KMS-11 (cell line): Measurements from ENCODE around the gene CACNA1A.

Source experiments
- H2AFZ ChIP-seq: fragments of 200-600 bp; sonication (generic); 2 replicates; pipeline ENCODE4 v1.6.1; 2016; ENCODE audit warnings: antibody characterized with exemption, mixed run types, low read depth
- H3K27ac ChIP-seq: fragments of 200-600 bp; sonication (generic); 2 replicates; pipeline ENCODE4 v1.6.1; 2016; ENCODE audit warnings: mild to moderate bottlenecking, mixed run types
- H3K27me3 ChIP-seq: fragments of 200-600 bp; sonication (generic); 2 replicates; pipeline ENCODE4 v1.6.1; 2017; ENCODE audit warnings: mild to moderate bottlenecking, low read depth, mixed run types, moderate library complexity; ENCODE audit not compliant: insufficient read depth
- H3K36me3 ChIP-seq: fragments of 200-600 bp; sonication (generic); 2 replicates; pipeline ENCODE4 v1.6.1; 2017; ENCODE audit warnings: mild to moderate bottlenecking, mixed run types; ENCODE audit not compliant: insufficient read depth
- H3K4me1 ChIP-seq: fragments of 200-600 bp; sonication (generic); 2 replicates; pipeline ENCODE4 v1.6.1; 2016; ENCODE audit warnings: mild to moderate bottlenecking, low read depth, mixed run types; ENCODE audit not compliant: poor library complexity, severe bottlenecking
- H3K4me2 ChIP-seq: fragments of 200-600 bp; sonication (generic); 2 replicates; pipeline ENCODE4 v1.7.0; 2016; ENCODE audit warnings: mild to moderate bottlenecking, mixed run types
- H3K4me3 ChIP-seq: fragments of 200-600 bp; sonication (generic); IDR thresholded peaks from 2 replicates; pipeline ENCODE4 v1.6.1; 2017; ENCODE audit warnings: low read depth, low read length, mixed read lengths; ENCODE audit not compliant: insufficient read depth
- H3K79me2 ChIP-seq: fragments of 200-600 bp; sonication (generic); 2 replicates; pipeline ENCODE4 v1.6.1; 2016; ENCODE audit warnings: low read depth, mixed run types; ENCODE audit not compliant: insufficient read depth
- H3K9ac ChIP-seq: fragments of 200-600 bp; sonication (generic); 2 replicates; pipeline ENCODE4 v1.6.1; 2016; ENCODE audit warnings: mild to moderate bottlenecking, mixed run types
- H4K20me1 ChIP-seq: fragments of 200-600 bp; sonication (generic); 2 replicates; pipeline ENCODE4 v1.6.1; 2016; ENCODE audit warnings: mild to moderate bottlenecking, mixed run types; ENCODE audit not compliant: insufficient read depth
- TF ChIP-seq, protein P1 (sequence below): fragments of 200-600 bp; sonication (generic); conservative IDR thresholded peaks from 2 replicates; pipeline ENCODE4 v1.6.1; 2017; ENCODE audit warnings: low read depth, mild to moderate bottlenecking, antibody characterized with exemption, low read length, moderate library complexity, mixed read lengths

CACNA1A gene

DNA sequence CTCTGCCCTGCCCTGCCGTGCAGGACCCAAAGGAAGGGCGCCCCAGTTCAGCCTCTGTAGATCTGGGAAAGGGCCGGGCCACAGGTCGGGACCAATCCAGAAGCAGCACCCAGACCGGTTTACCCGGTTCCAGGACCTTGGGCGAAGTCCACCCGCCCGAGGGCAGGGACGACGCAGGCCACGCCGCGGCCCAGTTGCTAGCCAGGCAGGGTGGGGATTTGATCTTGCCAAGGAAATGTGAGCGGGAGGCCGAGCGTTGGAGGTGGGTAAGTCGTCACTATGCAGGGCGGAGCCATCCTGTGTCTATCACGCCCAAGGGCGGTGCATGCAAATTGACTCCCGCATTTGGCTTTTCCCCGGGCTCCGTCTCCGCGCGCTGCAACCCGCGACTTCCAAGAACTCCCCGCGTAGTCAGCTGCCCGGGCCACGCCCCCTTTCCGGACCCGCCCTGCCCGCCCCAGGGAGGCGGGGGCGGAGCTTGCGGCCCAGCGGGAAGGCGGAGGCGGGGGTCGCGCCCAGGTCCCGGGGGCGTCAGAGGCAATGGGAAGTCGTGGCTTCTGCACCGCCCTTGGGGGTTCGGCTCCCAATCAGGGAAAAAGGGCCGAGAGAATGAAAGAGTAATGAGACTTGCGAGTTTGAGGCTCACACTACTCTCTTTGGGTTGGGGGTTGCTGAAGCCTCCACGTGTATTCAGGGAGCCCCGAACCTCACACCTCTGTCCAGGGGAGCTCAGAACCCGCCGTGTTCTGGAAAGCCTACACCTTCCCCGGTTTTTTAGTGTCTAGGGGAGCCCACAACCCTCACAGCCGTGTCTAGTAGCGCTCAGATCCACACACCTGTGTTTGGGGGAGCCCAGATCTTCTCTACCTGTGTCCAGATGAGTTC, 343.3 kb downstream of the CACNA1A start:
- 0 out of 2 replicates have a peak overlapping the region, but pooled peaks have one; percentile 13 for H3K27ac ChIP-seq
- H3K27me3 ChIP-seq: no peaks in the 10 kb centered on the region; the same call in 1 of the 2 replicates
- no peaks in the 10 kb centered on the region for H3K36me3 ChIP-seq
- H4K20me1 ChIP-seq: no peaks in the 10 kb centered on the region
- H3K79me2 ChIP-seq: no peaks in the 10 kb centered on the region
- peak overlapping the region; percentile 55; the same call in 1 of the 2 replicates for H3K9ac ChIP-seq
- no peak overlapping the region for H3K4me3 ChIP-seq
- TF ChIP-seq, protein P1, sequence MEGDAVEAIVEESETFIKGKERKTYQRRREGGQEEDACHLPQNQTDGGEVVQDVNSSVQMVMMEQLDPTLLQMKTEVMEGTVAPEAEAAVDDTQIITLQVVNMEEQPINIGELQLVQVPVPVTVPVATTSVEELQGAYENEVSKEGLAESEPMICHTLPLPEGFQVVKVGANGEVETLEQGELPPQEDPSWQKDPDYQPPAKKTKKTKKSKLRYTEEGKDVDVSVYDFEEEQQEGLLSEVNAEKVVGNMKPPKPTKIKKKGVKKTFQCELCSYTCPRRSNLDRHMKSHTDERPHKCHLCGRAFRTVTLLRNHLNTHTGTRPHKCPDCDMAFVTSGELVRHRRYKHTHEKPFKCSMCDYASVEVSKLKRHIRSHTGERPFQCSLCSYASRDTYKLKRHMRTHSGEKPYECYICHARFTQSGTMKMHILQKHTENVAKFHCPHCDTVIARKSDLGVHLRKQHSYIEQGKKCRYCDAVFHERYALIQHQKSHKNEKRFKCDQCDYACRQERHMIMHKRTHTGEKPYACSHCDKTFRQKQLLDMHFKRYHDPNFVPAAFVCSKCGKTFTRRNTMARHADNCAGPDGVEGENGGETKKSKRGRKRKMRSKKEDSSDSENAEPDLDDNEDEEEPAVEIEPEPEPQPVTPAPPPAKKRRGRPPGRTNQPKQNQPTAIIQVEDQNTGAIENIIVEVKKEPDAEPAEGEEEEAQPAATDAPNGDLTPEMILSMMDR: no peak
- peak overlapping the region; percentile 91 for H2AFZ ChIP-seq
- peaks cover 63% of the 10 kb centered on the region for H3K4me1 ChIP-seq
- peak overlapping the region; percentile 79 for H3K4me2 ChIP-seq

DNA sequence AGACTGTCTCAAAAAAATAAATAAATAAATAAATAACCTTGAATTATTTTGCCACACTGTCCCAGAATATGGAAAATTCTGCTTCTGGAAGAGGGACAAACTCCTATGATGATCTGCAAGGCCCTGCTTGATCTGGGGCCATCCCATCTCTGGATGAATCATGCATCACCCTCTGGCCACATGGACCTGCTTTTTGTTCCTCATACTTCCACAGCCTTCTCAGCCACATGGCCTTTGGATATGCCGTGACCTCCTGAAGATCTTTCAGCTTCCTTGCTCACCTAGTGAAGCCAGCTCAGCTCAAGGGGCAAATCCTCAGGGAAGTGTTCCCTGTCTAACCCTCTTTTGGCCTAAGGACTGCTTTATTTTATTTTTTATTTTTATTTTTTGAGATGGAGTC, 345.7 kb downstream of the CACNA1A start:
- TF ChIP-seq, protein P1: no peak
- no peaks in the 10 kb centered on the region for H3K36me3 ChIP-seq
- H3K4me1 ChIP-seq: peaks cover 54% of the 10 kb centered on the region
- H3K79me2 ChIP-seq: no peaks in the 10 kb centered on the region
- no peak overlapping the region for H3K27ac ChIP-seq
- H3K4me3 ChIP-seq: no peak overlapping the region
- H3K27me3 ChIP-seq: no peaks in the 10 kb centered on the region; the same call in 1 of the 2 replicates
- no peaks in the 10 kb centered on the region for H4K20me1 ChIP-seq
- H3K9ac ChIP-seq: no peak overlapping the region
- no peak overlapping the region for H3K4me2 ChIP-seq
- no peak overlapping the region for H2AFZ ChIP-seq

DNA sequence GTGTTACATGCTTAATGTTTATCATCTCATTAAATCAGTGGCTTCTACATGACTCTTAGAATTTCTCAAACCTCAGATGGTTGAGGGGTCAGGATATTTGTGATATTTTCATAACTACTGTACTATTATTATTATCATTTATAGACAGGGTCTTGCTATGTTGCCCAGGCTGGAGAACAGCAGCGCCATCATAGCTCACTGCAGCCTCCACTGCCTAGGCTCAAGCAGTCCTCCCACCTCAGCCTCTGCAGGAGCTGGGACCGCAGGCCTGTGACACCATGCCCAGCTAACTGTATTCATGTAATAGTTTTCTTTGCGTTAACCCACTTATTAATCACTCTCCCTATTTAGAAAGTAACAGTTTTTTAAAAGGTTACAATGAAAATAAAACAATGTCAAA, 346.6 kb downstream of the CACNA1A start:
- TF ChIP-seq, protein P1: no peak

More for the DNA sequence above, 346.6 kb downstream of the CACNA1A start:
- no peaks in the 10 kb centered on the region for H4K20me1 ChIP-seq
- peaks cover 61% of the 10 kb centered on the region for H3K4me1 ChIP-seq
- no peaks in the 10 kb centered on the region for H3K36me3 ChIP-seq
- no peak overlapping the region for H3K27ac ChIP-seq
- no peak overlapping the region for H3K9ac ChIP-seq
- no peaks in the 10 kb centered on the region for H3K79me2 ChIP-seq
- no peak overlapping the region for H3K4me2 ChIP-seq
- no peak overlapping the region for H2AFZ ChIP-seq
- no peaks in the 10 kb centered on the region; the same call in 1 of the 2 replicates for H3K27me3 ChIP-seq
- no peak overlapping the region for H3K4me3 ChIP-seq
